Measurements from ENCODE around the gene MPPE1.

Gene MPPE1

DNA sequence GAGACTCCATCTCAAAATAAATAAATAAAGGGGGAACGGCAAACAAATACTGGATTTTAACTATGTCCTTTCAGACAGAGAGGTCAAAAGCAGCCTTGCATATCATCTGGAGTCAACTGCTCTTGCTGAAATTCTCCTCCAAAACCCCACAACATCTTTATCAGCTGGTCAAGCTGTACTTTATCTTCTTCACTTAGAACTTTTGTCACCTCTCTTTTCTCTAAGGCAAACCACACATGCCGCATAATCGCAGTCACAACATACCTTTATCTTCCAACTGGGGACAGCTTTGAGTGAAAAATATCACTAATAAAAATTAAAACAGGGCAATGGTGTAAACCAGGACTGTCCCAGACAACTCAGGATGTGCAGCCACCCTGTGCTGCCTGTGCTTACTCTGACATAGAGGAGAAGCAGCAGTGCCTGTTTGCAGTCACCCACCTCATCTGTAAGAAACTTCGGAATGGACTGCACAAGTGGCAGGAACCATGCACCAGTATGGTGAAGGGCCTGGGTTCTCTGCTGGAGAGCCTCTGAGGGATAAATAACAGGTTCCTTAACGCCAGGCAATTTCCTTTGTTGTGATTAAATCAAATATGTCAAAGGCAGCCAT lies 6.2 kb downstream of the MPPE1 start:
- no peak for TF ChIP-seq GATA2 (IDR thresholded peaks at IDR 0.05; ENCODE audit: low read depth, low read length)
- no peak for TF ChIP-seq GATA3 (IDR thresholded peaks at IDR 0.05; ENCODE audit: low read depth, low read length)

DNA sequence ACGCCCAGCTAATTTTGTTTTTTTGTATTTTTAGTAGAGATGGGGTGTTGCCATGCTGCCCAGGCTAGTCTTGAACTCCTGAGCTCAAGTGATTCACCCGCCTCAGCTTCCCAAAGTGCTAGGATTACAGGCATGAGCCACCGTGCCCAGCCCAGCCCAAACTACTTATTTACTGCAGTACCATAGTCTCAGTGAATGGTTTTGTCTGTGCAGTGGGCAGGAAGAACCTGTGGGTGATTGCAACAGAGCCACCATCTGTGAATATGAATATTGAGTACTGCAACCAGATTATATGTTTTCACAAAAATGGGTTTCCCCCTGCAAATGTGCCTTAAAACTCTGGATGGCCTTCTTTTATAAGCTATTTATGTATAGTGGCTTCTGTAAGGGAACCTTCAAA lies 9.1 kb downstream of the MPPE1 start:
- TF ChIP-seq GATA3 (IDR thresholded peaks at IDR 0.05; ENCODE audit: low read depth, low read length) (no peak), GATA2 (IDR thresholded peaks at IDR 0.05; ENCODE audit: low read depth, low read length) (no peak)

DNA sequence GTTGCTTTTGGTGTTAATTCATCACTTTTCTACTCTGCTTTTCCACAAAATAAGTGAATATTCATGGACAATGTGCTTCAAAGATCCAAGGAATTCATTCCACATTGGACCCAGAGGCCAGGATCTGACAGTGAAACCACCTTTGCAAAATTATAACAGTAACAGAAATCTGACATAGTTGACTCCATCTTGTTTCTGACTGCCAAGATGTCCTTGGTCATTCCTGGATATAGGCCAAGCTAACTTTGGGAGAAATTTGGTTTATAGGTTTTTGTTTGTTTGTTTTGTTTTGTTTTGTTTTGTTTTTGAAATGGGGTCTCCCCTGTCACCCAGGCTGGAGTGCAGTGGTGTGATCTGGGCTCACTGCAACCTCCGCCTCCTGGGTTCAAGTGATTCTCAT lies 10.3 kb downstream of the MPPE1 start:
- no peak for TF ChIP-seq GATA2 (IDR thresholded peaks at IDR 0.05; ENCODE audit: low read depth, low read length)
- no peak for TF ChIP-seq GATA3 (IDR thresholded peaks at IDR 0.05; ENCODE audit: low read depth, low read length)

DNA sequence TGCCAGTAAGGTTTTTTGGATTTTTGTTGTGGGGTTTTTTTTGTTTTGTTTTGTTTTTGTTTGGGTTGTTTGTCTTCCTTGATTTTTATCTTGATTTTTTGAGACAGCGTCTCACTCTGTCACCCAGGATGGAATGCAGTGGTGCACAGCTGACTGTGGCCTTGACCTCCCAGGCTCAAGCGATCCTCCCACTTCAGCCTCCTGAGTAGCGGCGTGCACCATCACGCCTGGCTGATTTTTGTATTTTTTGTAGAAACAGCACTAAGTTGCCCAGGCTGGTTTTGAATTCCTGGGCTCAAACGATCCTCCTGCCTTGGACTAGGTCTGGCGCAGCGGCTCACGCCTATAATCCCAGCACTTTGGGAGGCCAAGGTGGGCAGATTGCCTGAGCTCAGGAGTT lies 16.4 kb downstream of the MPPE1 start:
- no peak for TF ChIP-seq GATA2 (IDR thresholded peaks at IDR 0.05; ENCODE audit: low read depth, low read length)
- no peak for TF ChIP-seq GATA3 (IDR thresholded peaks at IDR 0.05; ENCODE audit: low read depth, low read length)

DNA sequence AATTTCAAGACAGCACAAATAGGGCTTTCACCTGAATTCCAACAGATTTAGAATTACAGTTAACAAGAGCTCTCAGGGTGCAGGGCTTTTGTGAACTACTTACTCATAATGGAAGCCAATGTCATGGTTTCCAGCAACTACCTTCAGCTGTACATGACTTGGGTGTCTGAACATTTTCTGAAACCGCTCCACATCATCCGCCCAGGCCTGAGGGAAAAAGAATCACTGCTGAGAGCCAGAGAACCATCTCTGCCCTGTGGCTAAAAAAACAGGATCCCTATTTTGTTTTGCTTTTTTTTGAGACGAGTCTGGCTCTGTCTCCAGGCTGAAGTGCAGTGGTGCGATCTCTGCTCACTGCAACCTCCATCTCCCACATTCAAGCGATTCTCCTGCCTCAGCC lies 18.8 kb downstream of the MPPE1 start:
- TF ChIP-seq GATA2 (IDR thresholded peaks at IDR 0.05; ENCODE audit: low read depth, low read length) = no peak
- no peak for TF ChIP-seq GATA3 (IDR thresholded peaks at IDR 0.05; ENCODE audit: low read depth, low read length)

DNA sequence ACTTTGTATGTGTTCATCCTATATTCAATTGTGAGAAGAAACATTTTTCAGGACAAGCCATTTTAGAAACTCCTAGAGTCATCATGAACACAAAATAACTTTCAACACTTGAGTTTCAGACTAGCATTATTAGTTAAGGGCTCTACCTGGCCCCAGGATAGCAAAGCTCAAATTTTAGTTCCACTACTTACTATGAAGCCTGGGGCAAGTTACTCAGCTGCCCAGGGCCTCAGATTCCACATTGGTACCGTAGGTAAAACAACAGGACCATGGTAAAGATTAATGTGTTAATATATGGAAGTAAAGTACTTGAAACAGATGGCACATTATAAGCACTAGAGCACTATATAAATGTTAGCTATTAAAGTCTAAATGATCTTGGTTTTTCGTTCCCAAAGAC lies 19.4 kb downstream of the MPPE1 start:
- TF ChIP-seq GATA3 (IDR thresholded peaks at IDR 0.05; ENCODE audit: low read depth, low read length) = no peak
- TF ChIP-seq GATA2 (IDR thresholded peaks at IDR 0.05; ENCODE audit: low read depth, low read length) = no peak

DNA sequence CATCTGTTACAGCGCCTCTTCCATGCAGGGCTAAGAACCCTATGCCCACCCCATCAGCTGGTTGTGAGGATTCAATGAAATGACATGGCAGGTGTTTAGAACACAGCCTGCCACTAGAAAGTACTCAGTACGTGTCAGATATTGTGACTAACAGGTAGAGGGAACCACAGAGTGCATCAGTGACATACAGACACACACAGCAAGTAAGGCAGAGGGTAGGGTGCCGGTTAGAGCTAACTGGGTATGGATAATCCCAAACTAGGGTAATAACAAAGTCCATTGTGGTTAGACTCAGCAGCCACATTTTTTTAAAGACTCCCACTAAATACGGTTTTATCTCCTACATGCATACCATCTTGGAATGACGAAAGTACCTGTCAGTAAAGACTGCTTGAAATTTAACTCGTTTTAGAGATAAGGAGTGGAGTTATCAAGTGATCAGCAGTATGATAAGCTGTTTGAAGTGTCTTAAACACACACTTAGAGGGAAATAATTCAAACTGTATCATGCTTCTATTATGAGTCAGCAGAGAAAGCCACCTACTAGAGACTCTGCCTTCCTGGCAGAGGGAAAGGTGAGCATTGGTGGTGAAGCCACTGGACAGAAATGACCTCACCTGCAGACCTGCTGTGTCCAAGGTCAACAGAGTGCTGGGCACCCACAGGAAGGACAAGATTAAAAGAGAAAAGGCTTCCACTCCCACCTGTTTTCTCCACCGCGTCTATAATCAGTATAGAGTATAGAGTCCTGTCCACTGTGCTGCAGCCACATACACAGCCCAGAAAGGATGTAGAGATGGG lies 20.6 kb downstream of the MPPE1 start:
- no peak for TF ChIP-seq GATA3 (IDR thresholded peaks at IDR 0.05; ENCODE audit: low read depth, low read length)
- no peak for TF ChIP-seq GATA2 (IDR thresholded peaks at IDR 0.05; ENCODE audit: low read depth, low read length)

DNA sequence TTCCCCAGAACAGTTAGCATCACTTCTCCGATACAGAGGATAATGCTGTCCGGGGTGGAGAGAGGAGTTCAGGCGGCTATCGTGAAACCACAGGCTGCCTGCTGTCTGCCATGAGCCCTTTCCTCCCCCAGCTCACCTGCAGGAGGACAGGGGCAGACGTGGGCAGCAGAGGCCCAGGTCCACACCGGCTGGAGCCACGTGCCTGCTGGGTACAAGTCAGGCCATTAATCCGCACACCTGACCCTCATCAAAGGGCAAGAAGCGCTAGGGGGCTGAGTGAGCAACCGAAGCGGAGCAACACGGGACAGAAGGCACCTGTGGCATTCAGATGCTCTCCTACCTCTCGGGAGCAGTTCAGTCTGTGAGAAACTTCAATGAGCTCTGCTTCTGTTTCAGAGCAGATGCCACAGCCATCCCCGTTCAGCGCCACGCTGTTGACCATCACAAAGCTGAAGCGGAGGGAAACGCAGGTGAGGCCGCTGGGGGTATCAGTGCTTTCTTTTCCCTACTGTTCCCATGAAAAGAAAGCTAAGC lies 21.5 kb downstream of the MPPE1 start:
- TF ChIP-seq GATA3 (IDR thresholded peaks at IDR 0.05; ENCODE audit: low read depth, low read length) (no peak), GATA2 (IDR thresholded peaks at IDR 0.05; ENCODE audit: low read depth, low read length) (no peak)

DNA sequence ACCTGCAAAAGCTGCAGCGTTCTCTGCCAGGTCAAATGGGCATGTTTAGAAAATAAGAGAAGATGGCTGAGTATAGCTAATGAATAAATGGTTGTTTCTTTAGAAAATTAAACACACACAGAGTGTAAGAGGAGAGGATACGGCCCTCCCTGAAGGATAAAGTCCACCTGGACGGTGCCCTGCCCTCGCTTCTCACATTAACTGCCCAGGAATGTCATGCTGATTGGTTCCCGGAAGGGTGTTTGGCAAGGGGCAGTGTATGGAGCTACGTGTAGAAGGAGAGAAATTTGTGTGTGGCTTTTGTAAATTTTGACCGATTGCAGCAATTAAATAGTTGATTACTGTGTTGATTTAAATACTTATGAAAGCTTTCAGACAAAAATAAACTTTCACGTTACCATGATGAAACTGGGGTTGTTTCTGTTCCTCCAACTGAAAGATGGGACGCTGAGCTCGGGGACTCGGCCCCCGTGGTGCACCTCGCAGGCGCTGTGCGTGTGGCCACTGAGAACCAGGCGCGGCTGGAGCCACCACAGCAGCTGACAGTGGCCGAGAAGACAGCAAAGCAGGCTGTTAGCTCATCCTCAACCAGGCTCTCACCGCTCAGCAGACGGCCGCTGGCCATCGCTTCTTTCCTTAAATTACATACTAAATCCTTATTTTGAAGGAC lies 22.7 kb downstream of the MPPE1 start:
- no peak for TF ChIP-seq GATA3 (IDR thresholded peaks at IDR 0.05; ENCODE audit: low read depth, low read length)
- TF ChIP-seq GATA2 (IDR thresholded peaks at IDR 0.05; ENCODE audit: low read depth, low read length) = no peak

DNA sequence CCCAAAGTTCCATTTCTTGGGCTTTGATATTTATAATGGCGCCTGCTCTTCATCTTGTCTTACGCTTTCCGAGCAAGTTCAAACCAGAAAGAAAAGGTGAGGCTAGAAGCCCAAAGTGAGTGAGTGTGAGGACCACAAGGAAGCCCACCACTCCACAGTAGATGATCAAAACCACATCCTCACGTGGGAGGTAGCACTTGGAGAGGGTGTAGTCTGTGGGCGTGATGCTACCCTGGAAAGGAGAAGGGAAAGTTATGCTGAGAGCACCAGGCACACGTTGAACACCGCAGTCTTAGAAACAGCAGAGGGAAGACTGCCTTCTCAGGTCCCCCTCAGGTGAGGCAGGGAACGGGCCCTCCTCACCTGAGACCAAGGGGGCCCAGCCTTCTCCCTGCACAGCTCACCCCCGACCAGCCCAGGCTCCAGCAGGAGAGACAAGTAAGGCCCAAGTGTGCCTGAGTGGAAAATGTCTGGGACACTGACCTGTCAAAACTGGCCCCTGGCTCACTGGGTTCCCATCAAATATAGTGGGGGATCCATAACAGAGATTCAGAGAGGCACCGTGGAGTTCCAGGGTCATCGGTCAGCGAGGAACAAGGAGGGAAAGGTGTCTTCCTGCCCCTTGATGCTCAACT lies 23.6 kb downstream of the MPPE1 start:
- no peak for TF ChIP-seq GATA2 (IDR thresholded peaks at IDR 0.05; ENCODE audit: low read depth, low read length)
- no peak for TF ChIP-seq GATA3 (IDR thresholded peaks at IDR 0.05; ENCODE audit: low read depth, low read length)

DNA sequence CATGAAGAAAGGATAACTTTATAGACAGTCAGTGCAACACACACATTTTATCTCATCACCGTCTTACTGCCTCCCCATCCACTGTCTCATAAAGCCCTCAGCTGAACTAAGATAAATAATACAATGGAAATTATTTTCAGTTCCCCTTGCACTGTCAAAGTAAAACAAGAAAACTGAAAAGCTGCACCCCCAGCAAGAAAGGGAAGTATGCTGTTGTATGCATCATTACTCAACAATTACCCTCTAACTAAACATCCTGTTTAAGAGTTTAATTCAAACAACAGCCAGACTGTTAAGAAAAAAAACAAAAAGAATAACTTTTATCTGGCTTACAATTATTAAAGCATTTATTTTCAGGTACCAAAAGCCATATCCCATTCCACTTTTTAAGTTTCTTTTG lies 25.0 kb downstream of the MPPE1 start:
- TF ChIP-seq GATA2 (IDR thresholded peaks at IDR 0.05; ENCODE audit: low read depth, low read length) = no peak
- no peak for TF ChIP-seq GATA3 (IDR thresholded peaks at IDR 0.05; ENCODE audit: low read depth, low read length)

DNA sequence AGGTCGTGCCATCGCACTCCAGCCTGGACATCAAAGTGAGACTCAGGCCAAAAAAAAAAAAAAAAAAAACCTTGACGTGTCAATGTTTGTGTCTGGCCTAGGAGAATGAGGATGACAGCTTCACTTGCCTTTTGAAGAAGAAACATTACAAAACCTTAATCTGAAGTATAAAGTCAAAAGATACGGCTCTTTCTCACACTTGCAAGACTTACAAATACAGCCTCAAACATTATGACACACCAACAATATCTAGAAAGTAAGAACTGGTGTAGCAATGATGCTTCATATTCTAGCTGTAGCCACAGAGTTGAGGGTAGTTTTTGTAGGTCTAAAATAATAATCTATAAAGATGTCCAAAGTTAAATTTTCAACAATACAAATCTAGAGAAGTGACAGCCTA lies 25.5 kb downstream of the MPPE1 start:
- TF ChIP-seq GATA2 (IDR thresholded peaks at IDR 0.05; ENCODE audit: low read depth, low read length) = no peak

DNA sequence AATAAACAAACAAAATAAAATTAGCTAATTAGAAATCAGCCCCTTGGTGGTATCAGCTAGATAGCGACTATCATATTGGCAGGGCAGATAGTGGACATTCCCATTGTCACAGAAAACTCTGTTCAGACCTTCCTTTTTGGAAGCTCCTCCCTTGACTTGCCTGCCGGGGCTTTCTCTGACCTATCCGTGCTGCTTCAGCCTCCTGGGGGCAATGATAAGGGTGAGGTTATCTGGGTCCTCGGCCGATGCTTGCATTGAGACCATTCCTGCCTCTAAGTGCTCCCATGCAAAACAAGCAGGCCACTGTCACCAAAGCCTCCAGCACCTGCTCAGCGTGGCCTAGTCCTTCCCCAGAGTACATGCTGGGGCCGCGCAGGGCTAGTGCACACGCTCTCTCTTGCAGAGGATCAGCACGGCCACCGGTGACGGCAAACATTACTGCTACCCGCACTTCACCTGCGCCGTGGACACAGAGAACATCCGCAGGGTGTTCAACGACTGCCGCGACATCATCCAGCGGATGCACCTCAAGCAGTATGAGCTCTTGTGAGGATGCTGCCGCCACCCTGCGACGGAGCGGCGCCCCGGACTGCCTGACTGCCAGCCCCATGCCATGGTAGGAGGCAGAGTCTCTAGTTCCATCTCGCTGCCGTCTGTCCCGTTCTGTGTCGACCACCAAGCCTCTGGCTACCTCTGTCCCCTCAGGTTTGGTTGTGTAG lies 27.4 kb downstream of the MPPE1 start:
- TF ChIP-seq GATA3 (IDR thresholded peaks at IDR 0.05; ENCODE audit: low read depth, low read length) (no peak), GATA2 (IDR thresholded peaks at IDR 0.05; ENCODE audit: low read depth, low read length) (no peak)

Data from SH-SY5Y (cell line).